Measurements from ENCODE around the gene FKBP5. TPM values are rescaled to one million over a fixed set of nuclear protein-coding genes. Genes with fewer than 3 reads are reported as not detected.

FKBP5 gene
- total RNA-seq, 1 experiment from 2014 or later: 20.1 TPM

- H3K9me3 ChIP-seq: no peaks in the 10 kb centered on the region
- no peaks in the 10 kb centered on the region for H3K9me3 Mint-ChIP-seq (ENCODE audit: unreplicated experiment)
- BruUV-seq (replicated peaks): no TSS peak
- DNase-seq: no peak
- POLR2A ChIA-PET: no interaction called here
- CTCF ChIA-PET: no interaction called here
- H3K36me3 Mint-ChIP-seq (ENCODE audit: insufficient read depth, unreplicated experiment): no peaks in the 10 kb centered on the region
- H3K4me3 Mint-ChIP-seq (ENCODE audit: unreplicated experiment): no peak overlapping the region
- TF ChIP-seq, protein P1, sequence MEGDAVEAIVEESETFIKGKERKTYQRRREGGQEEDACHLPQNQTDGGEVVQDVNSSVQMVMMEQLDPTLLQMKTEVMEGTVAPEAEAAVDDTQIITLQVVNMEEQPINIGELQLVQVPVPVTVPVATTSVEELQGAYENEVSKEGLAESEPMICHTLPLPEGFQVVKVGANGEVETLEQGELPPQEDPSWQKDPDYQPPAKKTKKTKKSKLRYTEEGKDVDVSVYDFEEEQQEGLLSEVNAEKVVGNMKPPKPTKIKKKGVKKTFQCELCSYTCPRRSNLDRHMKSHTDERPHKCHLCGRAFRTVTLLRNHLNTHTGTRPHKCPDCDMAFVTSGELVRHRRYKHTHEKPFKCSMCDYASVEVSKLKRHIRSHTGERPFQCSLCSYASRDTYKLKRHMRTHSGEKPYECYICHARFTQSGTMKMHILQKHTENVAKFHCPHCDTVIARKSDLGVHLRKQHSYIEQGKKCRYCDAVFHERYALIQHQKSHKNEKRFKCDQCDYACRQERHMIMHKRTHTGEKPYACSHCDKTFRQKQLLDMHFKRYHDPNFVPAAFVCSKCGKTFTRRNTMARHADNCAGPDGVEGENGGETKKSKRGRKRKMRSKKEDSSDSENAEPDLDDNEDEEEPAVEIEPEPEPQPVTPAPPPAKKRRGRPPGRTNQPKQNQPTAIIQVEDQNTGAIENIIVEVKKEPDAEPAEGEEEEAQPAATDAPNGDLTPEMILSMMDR (IDR thresholded peaks at IDR 0.05; ENCODE audit: insufficient read depth in 1 of 2, low read depth in 1 of 2, low read length in 1 of 2, severe bottlenecking in 1 of 2, unreplicated experiment in 1 of 2): no peak
- H3K4me3 ChIP-seq (ENCODE audit: low read depth, low read length): no peak overlapping the region
- intact Hi-C loops (cut with micrococcal nuclease; ENCODE audit: unreplicated experiment): no loop called here
- H3K27ac Mint-ChIP-seq (ENCODE audit: unreplicated experiment): no peak overlapping the region
- no peaks in the 10 kb centered on the region for H3K4me1 ChIP-seq
- H3K27me3 ChIP-seq (replicated peaks; ENCODE audit: control insufficient read depth, insufficient read depth, low read length): no peaks in the 10 kb centered on the region
- H3K4me1 Mint-ChIP-seq (ENCODE audit: low read depth, unreplicated experiment): no peaks in the 10 kb centered on the region
- no peaks in the 10 kb centered on the region for H3K36me3 ChIP-seq (ENCODE audit: control insufficient read depth, insufficient read depth, low read length)
- H3K27me3 Mint-ChIP-seq (ENCODE audit: insufficient read depth, unreplicated experiment): no peaks in the 10 kb centered on the region
Measured at GRCh38 chr6:35605600-35605999, 83.1 kb downstream of the FKBP5 start.

GRCh38 chr6:35603326-35604202 is 85.2 kb downstream of the FKBP5 start:
- no peak overlapping the region for H3K4me3 Mint-ChIP-seq (ENCODE audit: unreplicated experiment)
- TF ChIP-seq, protein P1 (IDR thresholded peaks at IDR 0.05; ENCODE audit: insufficient read depth in 1 of 2, low read depth in 1 of 2, low read length in 1 of 2, severe bottlenecking in 1 of 2, unreplicated experiment in 1 of 2): no peak
- H3K27me3 Mint-ChIP-seq (ENCODE audit: insufficient read depth, unreplicated experiment): no peaks in the 10 kb centered on the region
- H3K9me3 Mint-ChIP-seq (ENCODE audit: unreplicated experiment): no peaks in the 10 kb centered on the region
- POLR2A ChIA-PET: no interaction called here
- intact Hi-C loops (cut with micrococcal nuclease; ENCODE audit: unreplicated experiment): no loop called here
- no peak for DNase-seq
- H3K36me3 Mint-ChIP-seq (ENCODE audit: insufficient read depth, unreplicated experiment): no peaks in the 10 kb centered on the region
- Histone ChIP-seq H3K4me3 (ENCODE audit: low read depth, low read length) (no peak overlapping the region), H3K27me3 (replicated peaks; ENCODE audit: control insufficient read depth, insufficient read depth, low read length) (no peaks in the 10 kb centered on the region), H3K36me3 (ENCODE audit: control insufficient read depth, insufficient read depth, low read length) (no peaks in the 10 kb centered on the region), H3K4me1 (no peaks in the 10 kb centered on the region), H3K9me3 (no peaks in the 10 kb centered on the region)
- BruUV-seq (replicated peaks): no TSS peak
- H3K4me1 Mint-ChIP-seq (ENCODE audit: low read depth, unreplicated experiment): no peaks in the 10 kb centered on the region
- no peak overlapping the region for H3K27ac Mint-ChIP-seq (ENCODE audit: unreplicated experiment)
- CTCF ChIA-PET: interaction anchor here (0.6 kb wide), 1 partner anchor 25 kb away, joined by 3 read pairs; no protein-coding TSS in a partner anchor

- POLR2A ChIA-PET: interaction anchor here (0.5 kb wide), 1 partner anchor 90 kb away, joined by 4 read pairs; no protein-coding TSS in a partner anchor
- H3K4me1 ChIP-seq: no peaks in the 10 kb centered on the region
- H3K36me3 ChIP-seq (ENCODE audit: control insufficient read depth, insufficient read depth, low read length): no peaks in the 10 kb centered on the region
- H3K9me3 Mint-ChIP-seq (ENCODE audit: unreplicated experiment): no peaks in the 10 kb centered on the region
- no peaks in the 10 kb centered on the region for H3K4me1 Mint-ChIP-seq (ENCODE audit: low read depth, unreplicated experiment)
- no peaks in the 10 kb centered on the region for H3K27me3 Mint-ChIP-seq (ENCODE audit: insufficient read depth, unreplicated experiment)
- no peaks in the 10 kb centered on the region for H3K9me3 ChIP-seq
- no peak overlapping the region for H3K4me3 Mint-ChIP-seq (ENCODE audit: unreplicated experiment)
- CTCF ChIA-PET: interaction anchor here (1.2 kb wide), 1 partner anchor 134 kb away, joined by 5 read pairs; the partner anchor contains the start of gene ARMC12
- intact Hi-C loops (cut with micrococcal nuclease; ENCODE audit: unreplicated experiment): no loop called here
- TF ChIP-seq, protein P1 (IDR thresholded peaks at IDR 0.05; ENCODE audit: insufficient read depth in 1 of 2, low read depth in 1 of 2, low read length in 1 of 2, severe bottlenecking in 1 of 2, unreplicated experiment in 1 of 2): no peak
- H3K27ac Mint-ChIP-seq (ENCODE audit: unreplicated experiment): no peak overlapping the region
- no peaks in the 10 kb centered on the region for H3K27me3 ChIP-seq (replicated peaks; ENCODE audit: control insufficient read depth, insufficient read depth, low read length)
- H3K4me3 ChIP-seq (ENCODE audit: low read depth, low read length): no peak overlapping the region
- H3K36me3 Mint-ChIP-seq (ENCODE audit: insufficient read depth, unreplicated experiment): no peaks in the 10 kb centered on the region
- no peak for DNase-seq
- no TSS peak for BruUV-seq (replicated peaks)
Measured at GRCh38 chr6:35602133-35602946, 86.4 kb downstream of the FKBP5 start.
